Measurements from ENCODE around the gene MROH2A.

The MROH2A gene

DNA sequence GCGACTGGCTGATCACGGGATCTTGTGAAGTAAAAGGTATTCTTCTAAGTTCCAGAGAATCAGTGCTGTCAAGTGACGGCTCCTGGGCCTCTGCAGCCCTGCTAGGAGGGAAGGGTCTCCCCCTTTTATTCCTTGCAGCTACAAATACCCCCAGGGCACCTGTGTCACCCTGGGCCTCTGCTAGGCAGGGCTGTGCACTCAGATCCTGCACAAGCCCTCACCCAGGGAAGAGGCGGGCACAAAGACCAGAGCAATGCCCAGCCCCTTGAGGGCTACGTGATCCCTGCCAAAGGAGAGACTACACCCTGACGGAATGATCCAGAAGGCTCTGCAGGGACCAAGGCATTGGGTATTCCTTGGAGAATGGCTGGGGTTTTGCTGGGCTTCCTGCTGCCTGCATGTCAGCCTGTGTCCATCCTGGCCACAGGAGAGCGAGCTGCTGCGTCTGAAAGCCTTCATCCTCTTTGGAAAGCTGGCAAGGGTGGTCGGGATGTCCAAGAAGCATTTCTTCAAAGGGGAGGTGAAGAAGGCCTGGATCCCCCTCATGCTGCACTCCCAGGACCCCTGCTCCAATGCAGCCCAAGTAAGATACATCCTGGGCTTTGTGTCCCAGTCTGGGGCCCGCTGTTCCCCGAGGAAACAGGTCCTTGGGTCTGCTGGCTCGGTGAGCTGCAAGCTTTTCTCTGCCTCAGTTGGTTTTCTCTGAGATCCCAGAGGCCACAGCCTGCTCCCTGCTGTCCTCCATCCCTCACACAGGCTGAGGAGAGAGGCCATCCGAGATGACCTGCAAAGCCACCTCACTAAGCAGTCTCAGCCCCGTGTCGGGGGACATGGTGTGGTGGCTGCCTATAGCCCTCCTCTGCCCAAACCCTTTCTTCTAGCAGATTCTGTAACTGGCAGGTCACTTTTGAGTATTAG lies 51.3 kb downstream of the MROH2A start:
- Mint-ChIP-seq H3K27ac (no peak overlapping the region), H3K4me3 (no peak overlapping the region)

DNA sequence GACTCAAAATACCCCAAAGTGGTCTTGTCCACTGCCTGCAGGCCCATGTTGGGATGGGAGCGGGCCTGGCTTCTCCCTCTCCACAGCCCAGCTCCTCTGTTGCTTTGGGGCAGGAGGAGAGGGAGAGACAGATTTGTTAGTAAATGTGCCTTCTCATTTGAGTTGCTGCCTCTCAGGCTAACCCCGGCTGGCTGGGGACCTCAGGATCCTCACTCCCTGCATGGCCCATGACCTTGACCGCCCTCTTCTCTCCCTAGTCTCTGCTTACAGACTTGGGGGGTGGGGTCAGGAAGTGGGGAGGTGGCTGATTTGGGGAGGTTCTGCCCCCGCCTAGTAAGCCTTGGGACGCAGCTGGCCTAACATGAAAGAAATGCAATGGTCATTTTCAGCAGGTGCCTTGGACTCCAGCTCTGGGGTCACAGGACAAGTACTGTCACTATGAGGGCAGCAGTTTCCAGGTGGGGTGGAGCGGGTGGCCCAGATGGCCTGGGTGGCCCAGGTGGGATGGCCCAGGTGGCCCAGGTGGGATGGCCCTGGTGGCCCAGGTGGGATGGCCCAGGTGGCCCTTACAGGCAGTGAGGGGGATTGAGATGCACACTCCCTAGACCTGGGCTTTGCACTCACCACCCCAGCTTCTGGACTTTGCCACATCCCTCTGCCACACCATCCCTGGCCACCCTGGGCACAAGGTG lies 52.1 kb downstream of the MROH2A start:
- CTCF ChIA-PET = no interaction called here
- Mint-ChIP-seq H3K9me3 (no peaks in the 10 kb centered on the region), H3K4me1 (no peaks in the 10 kb centered on the region), H3K36me3 (peaks cover 19% of the 10 kb centered on the region), H3K27me3 (peaks cover 4% of the 10 kb centered on the region), H3K4me3 (no peak overlapping the region), H3K27ac (no peak overlapping the region)
- peak; percentile 18 for DNase-seq

More for the DNA sequence above, 51.3 kb downstream of the MROH2A start:
- Mint-ChIP-seq H3K36me3 (peaks cover 11% of the 10 kb centered on the region), H3K27me3 (peaks cover 5% of the 10 kb centered on the region), H3K4me1 (no peaks in the 10 kb centered on the region), H3K9me3 (no peaks in the 10 kb centered on the region)
- peak; percentile 12 for DNase-seq
- CTCF ChIA-PET = no interaction called here

DNA sequence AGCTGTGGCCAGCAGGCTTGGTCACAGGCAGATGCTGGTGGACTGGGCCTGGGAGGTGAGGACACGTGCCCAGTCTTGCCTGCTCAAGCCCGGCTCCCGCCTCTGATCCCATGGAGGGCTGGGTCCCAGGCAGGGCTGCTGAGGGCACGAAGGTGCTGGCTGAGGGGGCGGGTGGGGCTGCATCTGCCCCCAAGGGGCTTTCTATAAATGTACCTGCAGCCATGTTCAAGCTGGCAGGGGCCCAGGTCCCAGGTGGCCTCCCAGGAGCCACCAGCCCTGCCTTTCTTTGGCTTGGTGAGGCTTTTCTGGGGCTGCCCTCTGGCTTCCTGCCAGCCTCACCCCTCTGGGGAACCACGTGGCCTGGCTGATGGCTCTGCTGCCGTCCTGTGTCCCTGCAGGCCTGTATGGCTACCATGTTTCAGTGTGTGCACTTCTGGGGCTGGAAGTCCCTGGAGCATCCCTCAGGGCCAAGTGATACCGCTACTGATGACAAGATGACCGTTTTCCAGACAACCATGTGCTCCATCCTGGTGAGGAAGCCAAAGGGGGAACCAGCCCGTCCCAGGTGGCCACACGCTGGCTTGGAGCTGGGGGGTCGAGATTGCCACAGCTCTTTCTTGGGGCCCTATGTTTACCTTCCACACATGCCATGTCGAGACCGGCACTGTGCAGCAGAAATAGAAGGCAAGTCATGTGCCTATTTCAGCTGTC lies 53.0 kb downstream of the MROH2A start:
- CTCF ChIA-PET = no interaction called here
- no peak overlapping the region for H3K4me3 Mint-ChIP-seq
- no peaks in the 10 kb centered on the region for H3K4me1 Mint-ChIP-seq
- no peaks in the 10 kb centered on the region for H3K27me3 Mint-ChIP-seq
- no peaks in the 10 kb centered on the region for H3K9me3 Mint-ChIP-seq
- no peak overlapping the region for H3K27ac Mint-ChIP-seq
- peak; percentile 18 for DNase-seq
- H3K36me3 Mint-ChIP-seq = peaks cover 28% of the 10 kb centered on the region

DNA sequence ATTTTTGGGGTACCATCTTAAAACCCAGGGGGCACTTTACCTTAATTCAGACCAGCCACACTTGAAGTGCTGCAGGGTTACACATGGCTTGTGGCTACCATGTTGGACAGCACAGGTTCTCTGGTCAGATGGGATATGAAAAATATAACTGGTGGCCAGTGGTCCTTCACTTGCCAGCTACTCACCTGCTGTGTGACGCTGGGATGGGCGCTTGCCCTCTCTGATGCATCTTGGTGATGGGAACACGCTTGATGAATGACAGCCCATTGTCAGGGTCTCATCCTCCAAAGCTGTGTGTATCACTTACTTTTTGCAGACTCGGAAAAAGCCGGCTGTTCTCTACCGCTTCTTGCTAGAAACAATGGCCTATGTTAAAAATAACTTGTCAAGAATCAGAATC lies 53.7 kb downstream of the MROH2A start:
- Mint-ChIP-seq H3K4me1 (peaks cover 2% of the 10 kb centered on the region), H3K36me3 (peaks cover 35% of the 10 kb centered on the region), H3K27ac (no peak overlapping the region), H3K4me3 (no peak overlapping the region), H3K9me3 (no peaks in the 10 kb centered on the region), H3K27me3 (no peaks in the 10 kb centered on the region)
- CTCF ChIA-PET = no interaction called here
- peak; percentile 18 for DNase-seq

GRCh38 chr2:233832414-233832813 lies 54.3 kb downstream of the MROH2A start:
- no peak for DNase-seq
- Mint-ChIP-seq H3K27ac (no peak overlapping the region), H3K36me3 (peaks cover 38% of the 10 kb centered on the region), H3K4me3 (no peak overlapping the region), H3K4me1 (peaks cover 5% of the 10 kb centered on the region), H3K9me3 (no peaks in the 10 kb centered on the region), H3K27me3 (no peaks in the 10 kb centered on the region)
- CTCF ChIA-PET = no interaction called here

GRCh38 chr2:233832869-233833311 lies 54.8 kb downstream of the MROH2A start:
- Mint-ChIP-seq H3K36me3 (peaks cover 42% of the 10 kb centered on the region), H3K27ac (no peak overlapping the region), H3K9me3 (no peaks in the 10 kb centered on the region), H3K27me3 (no peaks in the 10 kb centered on the region), H3K4me3 (no peak overlapping the region), H3K4me1 (peaks cover 8% of the 10 kb centered on the region)
- peak; percentile 16 for DNase-seq
- CTCF ChIA-PET = no interaction called here

DNA sequence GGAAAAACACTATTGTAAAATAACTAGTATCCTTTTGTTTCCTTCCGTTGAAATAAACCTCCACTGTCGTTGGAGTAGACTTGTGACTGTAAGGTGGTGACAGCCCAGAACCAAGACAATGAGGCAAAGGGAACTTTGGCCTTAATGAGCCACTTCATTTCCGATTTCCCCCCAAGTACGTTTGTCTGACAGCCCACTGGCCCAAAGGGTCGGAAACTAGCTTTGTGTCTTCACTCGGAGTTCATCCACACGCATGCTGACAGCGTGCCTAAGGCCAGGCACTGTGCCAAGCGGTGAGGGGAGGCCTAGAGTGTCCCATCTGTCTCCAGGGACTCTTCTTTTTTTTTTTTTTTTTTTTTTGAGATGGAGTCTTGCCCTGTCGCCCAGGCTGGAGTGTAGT lies 55.2 kb downstream of the MROH2A start:
- no peaks in the 10 kb centered on the region for H3K27me3 Mint-ChIP-seq
- no peak overlapping the region for H3K27ac Mint-ChIP-seq
- H3K36me3 Mint-ChIP-seq = peaks cover 47% of the 10 kb centered on the region
- no peak overlapping the region for H3K4me3 Mint-ChIP-seq
- H3K4me1 Mint-ChIP-seq = peaks cover 13% of the 10 kb centered on the region
- DNase-seq = peak; percentile 10
- CTCF ChIA-PET = no interaction called here
- no peaks in the 10 kb centered on the region for H3K9me3 Mint-ChIP-seq

- H3K36me3 Mint-ChIP-seq = peaks cover 67% of the 10 kb centered on the region
- H3K9me3 Mint-ChIP-seq = no peaks in the 10 kb centered on the region
- H3K4me3 Mint-ChIP-seq = no peak overlapping the region
- no peak overlapping the region for H3K27ac Mint-ChIP-seq
- peak; percentile 14 for DNase-seq
- H3K27me3 Mint-ChIP-seq = no peaks in the 10 kb centered on the region
- H3K4me1 Mint-ChIP-seq = peaks cover 33% of the 10 kb centered on the region
- CTCF ChIA-PET = no interaction called here
Measured at GRCh38 chr2:233835230-233836186, 57.4 kb downstream of the MROH2A start.

DNA sequence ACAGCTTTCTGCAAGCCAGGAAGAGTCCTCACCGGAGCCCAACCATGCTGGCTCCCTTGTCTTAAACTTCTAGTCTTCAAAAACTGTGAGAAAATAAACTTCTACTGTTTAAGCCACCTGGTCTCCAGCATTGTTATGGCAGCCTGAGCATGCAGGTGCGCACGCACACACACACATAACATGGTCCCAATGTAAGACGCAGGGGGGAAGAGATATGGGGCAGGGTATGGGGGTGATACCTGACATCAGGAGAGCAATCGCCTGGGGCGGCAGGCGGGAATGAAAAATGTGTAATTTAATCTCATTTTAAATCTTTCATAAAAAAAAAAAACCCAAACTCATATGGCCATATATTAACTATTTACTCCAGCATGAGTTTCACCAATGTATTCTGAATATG lies 58.2 kb downstream of the MROH2A start:
- no peaks in the 10 kb centered on the region for H3K27me3 Mint-ChIP-seq
- no peak overlapping the region for H3K27ac Mint-ChIP-seq
- CTCF ChIA-PET = no interaction called here
- no peaks in the 10 kb centered on the region for H3K9me3 Mint-ChIP-seq
- H3K4me1 Mint-ChIP-seq = peaks cover 41% of the 10 kb centered on the region
- H3K36me3 Mint-ChIP-seq = peaks cover 76% of the 10 kb centered on the region
- peak; percentile 8 for DNase-seq
- no peak overlapping the region for H3K4me3 Mint-ChIP-seq

- Mint-ChIP-seq H3K4me1 (peaks cover 50% of the 10 kb centered on the region), H3K27ac (no peak overlapping the region), H3K36me3 (peaks cover 90% of the 10 kb centered on the region), H3K27me3 (no peaks in the 10 kb centered on the region), H3K4me3 (no peak overlapping the region), H3K9me3 (no peaks in the 10 kb centered on the region)
- no peak for DNase-seq
- CTCF ChIA-PET = no interaction called here
Measured at GRCh38 chr2:233837694-233838229, 59.6 kb downstream of the MROH2A start.

DNA sequence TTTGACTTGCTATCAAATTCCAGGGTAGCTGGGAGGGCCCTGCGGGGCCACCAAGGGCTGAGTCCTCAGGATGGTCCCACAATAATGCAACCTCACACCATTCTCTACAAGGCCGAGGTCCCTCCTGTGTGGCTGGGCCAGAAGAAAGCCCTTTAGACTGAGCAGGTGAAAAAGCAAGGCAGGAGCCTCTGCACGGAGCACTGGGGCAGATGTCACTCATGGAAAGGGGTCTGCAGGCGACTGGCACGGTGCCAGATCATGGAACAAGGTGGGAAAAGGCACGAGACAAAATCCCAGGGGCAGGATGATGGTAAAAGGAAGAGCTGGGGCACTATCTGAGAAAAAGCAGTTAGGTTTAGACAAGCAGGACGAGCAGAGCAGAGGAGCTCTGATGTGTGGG lies 60.1 kb downstream of the MROH2A start:
- Mint-ChIP-seq H3K36me3 (peaks cover 94% of the 10 kb centered on the region), H3K9me3 (no peaks in the 10 kb centered on the region), H3K4me3 (no peak overlapping the region), H3K27ac (peak overlapping the region; percentile 53), H3K4me1 (peaks cover 50% of the 10 kb centered on the region), H3K27me3 (no peaks in the 10 kb centered on the region)
- no peak for DNase-seq
- CTCF ChIA-PET = no interaction called here

DNA sequence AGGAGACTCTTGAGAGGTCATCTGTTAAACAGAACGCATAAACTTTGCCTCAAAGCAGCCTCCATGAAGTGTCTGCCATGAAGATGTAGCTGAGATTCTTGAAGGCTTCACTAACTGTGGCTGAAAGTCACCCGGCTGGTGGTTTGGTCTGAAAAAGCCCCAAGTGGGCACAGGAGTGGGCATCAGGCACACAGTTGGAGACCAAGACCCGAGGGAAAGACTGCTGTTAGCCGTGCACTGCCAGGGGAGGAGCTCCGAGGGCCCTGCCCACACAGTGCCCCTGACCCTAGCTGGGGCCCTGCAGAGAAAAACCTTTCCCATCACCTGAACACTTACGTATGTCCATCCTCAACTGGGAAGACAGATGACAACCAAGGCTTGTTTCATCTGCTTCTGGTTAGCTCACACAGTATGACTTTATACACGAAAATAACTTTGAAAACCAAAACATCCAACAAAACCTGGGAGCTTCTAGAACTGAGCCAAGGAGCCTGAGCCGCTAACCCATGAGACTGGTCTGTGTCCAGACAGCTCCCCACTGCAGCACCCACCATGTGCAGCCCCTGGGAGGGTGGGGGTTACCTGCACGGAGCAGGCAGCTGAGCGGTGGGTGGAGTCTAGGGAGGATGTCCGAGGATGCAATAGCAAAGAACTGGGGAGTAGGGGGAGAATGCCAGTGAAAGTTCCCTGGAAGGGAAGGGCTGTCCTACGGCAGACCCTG lies 60.8 kb downstream of the MROH2A start:
- Mint-ChIP-seq H3K9me3 (no peaks in the 10 kb centered on the region), H3K4me3 (no peak overlapping the region), H3K36me3 (peaks cover 95% of the 10 kb centered on the region), H3K27ac (peak overlapping the region; percentile 57), H3K27me3 (no peaks in the 10 kb centered on the region), H3K4me1 (peaks cover 50% of the 10 kb centered on the region)
- no peak for DNase-seq
- CTCF ChIA-PET = no interaction called here

DNA sequence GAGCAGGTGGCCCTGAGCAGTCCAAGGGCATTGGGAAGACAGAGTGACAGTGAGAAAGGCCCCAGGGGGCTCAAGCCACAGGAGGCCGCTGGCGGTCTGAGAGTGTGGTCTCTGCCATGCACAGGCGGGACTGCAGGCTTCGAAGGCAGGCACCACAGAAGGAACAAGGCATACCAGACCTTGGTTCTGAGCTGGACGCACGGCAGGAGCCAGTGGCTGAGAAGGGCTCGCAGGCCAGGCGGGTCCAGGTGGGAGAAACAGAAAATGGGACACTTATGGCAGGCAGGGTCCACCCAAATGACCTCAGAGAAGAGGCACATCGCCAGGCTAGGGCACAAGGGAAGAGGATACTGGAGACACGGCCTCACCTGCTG lies 61.3 kb downstream of the MROH2A start:
- CTCF ChIA-PET = no interaction called here

More for the DNA sequence above, 61.3 kb downstream of the MROH2A start:
- Mint-ChIP-seq H3K4me1 (peaks cover 50% of the 10 kb centered on the region), H3K27ac (no peak overlapping the region), H3K9me3 (no peaks in the 10 kb centered on the region), H3K4me3 (no peak overlapping the region), H3K36me3 (peaks cover 95% of the 10 kb centered on the region), H3K27me3 (no peaks in the 10 kb centered on the region)
- no peak for DNase-seq
